ENCODE measurements around the gene CCRL2. TPM values are rescaled to one million over a fixed set of nuclear protein-coding genes. Genes with fewer than 3 reads are reported as not detected.

CCRL2 gene
- total and polyA plus RNA-seq, 2 of the 8 experiments (the other 6 are each of a cell fraction or from before 2014, with no cell fraction given), result not detected

DNA sequence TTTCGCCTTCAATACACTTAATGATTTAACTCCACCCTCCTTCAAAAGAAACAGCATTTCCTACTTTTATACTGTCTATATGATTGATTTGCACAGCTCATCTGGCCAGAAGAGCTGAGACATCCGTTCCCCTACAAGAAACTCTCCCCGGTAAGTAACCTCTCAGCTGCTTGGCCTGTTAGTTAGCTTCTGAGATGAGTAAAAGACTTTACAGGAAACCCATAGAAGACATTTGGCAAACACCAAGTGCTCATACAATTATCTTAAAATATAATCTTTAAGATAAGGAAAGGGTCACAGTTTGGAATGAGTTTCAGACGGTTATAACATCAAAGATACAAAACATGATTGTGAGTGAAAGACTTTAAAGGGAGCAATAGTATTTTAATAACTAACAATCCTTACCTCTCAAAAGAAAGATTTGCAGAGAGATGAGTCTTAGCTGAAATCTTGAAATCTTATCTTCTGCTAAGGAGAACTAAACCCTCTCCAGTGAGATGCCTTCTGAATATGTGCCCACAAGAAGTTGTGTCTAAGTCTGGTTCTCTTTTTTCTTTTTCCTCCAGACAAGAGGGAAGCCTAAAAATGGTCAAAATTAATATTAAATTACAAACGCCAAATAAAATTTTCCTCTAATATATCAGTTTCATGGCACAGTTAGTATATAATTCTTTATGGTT is 36.1 kb upstream of the CCRL2 start, which contains the start of gene CCR5 (continued):
- TF ChIP-seq TCF12 (IDR thresholded peaks at IDR 0.05; ENCODE audit: low read depth, low read length) (no peak), SP1 (IDR thresholded peaks at IDR 0.05; ENCODE audit: low read depth, low read length) (no peak), KDM4A (IDR thresholded peaks at IDR 0.05; ENCODE audit: low read depth, low read length, severe bottlenecking) (no peak), SIX5 (IDR thresholded peaks at IDR 0.05; ENCODE audit: low read depth, low read length) (no peak), CHD2 (IDR thresholded peaks at IDR 0.05; ENCODE audit: low read length) (no peak)

Data from H1 (cell line).